ENCODE measurements around the gene SRGAP1.

- no peak for TF ChIP-seq REST (IDR thresholded peaks at IDR 0.05; ENCODE audit: insufficient read depth in 1 of 2, low read depth in 2 of 2, low read length in 2 of 2)
- no peak for TF ChIP-seq POLR2AphosphoS5 (IDR thresholded peaks at IDR 0.05; ENCODE audit: low read depth, low read length)
- TF ChIP-seq TAF1 (IDR thresholded peaks at IDR 0.05; ENCODE audit: borderline replicate concordance, insufficient read depth, low read length), result no peak
- no peak for TF ChIP-seq SIN3A (IDR thresholded peaks at IDR 0.05; ENCODE audit: borderline replicate concordance, insufficient read depth, low read length)
These were observed 18.4 kb upstream of the SRGAP1 start for GRCh38 chr12:63826006-63826585.

Measured in PFSK-1 (cell line).